A673 (cell line): ENCODE measurements around the gene ITGB8. TPM values are rescaled to one million over a fixed set of nuclear protein-coding genes. Genes with fewer than 3 reads are reported as not detected.

Source experiments
- BruUV-seq: library from RNA; stranded (reverse); fragments of 400-500 nt; replicated peaks from 2 replicates; lab custom pipeline; 2021; lab: Mats Ljungman, UMichigan
- CTCF ChIA-PET: fragments of 300-600 bp; sonication (Branson Sonifier 250); formaldehyde crosslinking; loops from one replicate; lab custom pipeline; 2022; ENCODE audit warnings: antibody characterized with exemption; lab: Charles Lee
- POLR2A ChIA-PET: fragments of 300-600 bp; sonication (Branson Sonifier 250); formaldehyde crosslinking; loops from one replicate; lab custom pipeline; 2022; ENCODE audit warnings: antibody characterized with exemption; ENCODE audit not compliant: low non-redundant PET; lab: Charles Lee
- DNase-seq: peaks from one replicate; pipeline ENCODE4 v3.0.0-alpha.2; 2015; ENCODE audit warnings: low spot score
- H3K27ac ChIP-seq: fragments of 200-600 bp; sonication (generic); 2 replicates; pipeline ENCODE4 v1.5.1; 2016; ENCODE audit warnings: mixed run types, low read depth, mild to moderate bottlenecking, mixed read lengths, antibody characterized with exemption, low read length; ENCODE audit not compliant: poor library complexity, severe bottlenecking
- H3K27me3 ChIP-seq: fragments of 200-600 bp; sonication (generic); replicated peaks from 2 replicates; pipeline ENCODE4 v1.6.1; 2017; ENCODE audit warnings: mixed run types, low read depth, mild to moderate bottlenecking, mixed read lengths, antibody characterized with exemption, low read length; ENCODE audit not compliant: insufficient read depth, poor library complexity
- H3K36me3 ChIP-seq: fragments of 200-600 bp; sonication (generic); 2 replicates; pipeline ENCODE4 v1.6.1; 2016; ENCODE audit warnings: mixed run types, mild to moderate bottlenecking, mixed read lengths, antibody characterized with exemption, low read length; ENCODE audit not compliant: insufficient read depth, poor library complexity, severe bottlenecking
- H3K4me1 ChIP-seq: fragments of 200-600 bp; sonication (generic); 2 replicates; pipeline ENCODE4 v1.6.1; 2017; ENCODE audit warnings: mixed run types, mild to moderate bottlenecking, mixed read lengths, antibody characterized with exemption, low read length; ENCODE audit not compliant: insufficient read depth, poor library complexity, severe bottlenecking
- H3K4me3 ChIP-seq: fragments of 200-600 bp; sonication (generic); 2 replicates; pipeline ENCODE4 v1.5.1; 2016; ENCODE audit warnings: low read depth, mixed run types, mild to moderate bottlenecking, mixed read lengths, low read length; ENCODE audit not compliant: poor library complexity, severe bottlenecking
- H3K9me3 ChIP-seq: fragments of 200-600 bp; sonication (generic); 2 replicates; pipeline ENCODE4 v1.6.1; 2016; ENCODE audit warnings: mixed run types, low read depth, mild to moderate bottlenecking, mixed read lengths, antibody characterized with exemption, low read length; ENCODE audit not compliant: poor library complexity, severe bottlenecking
- EZH2 ChIP-seq: fragments of 200-600 bp; sonication (generic); IDR thresholded peaks from 2 replicates; pipeline ENCODE4 v1.6.1; 2017; ENCODE audit warnings: borderline replicate concordance, low read depth, mild to moderate bottlenecking, mixed read lengths, antibody characterized with exemption, low read length; ENCODE audit not compliant: poor library complexity, severe bottlenecking
- intact Hi-C: fragments of 100-400 bp; cut with micrococcal nuclease; formaldehyde crosslinking; loops from one replicate; pipeline ENCODE4 v1.10.0; 2022; ENCODE audit not compliant: unreplicated experiment
- total RNA-seq: library from RNA; stranded (reverse); gene quantifications from 2 replicates; pipeline ENCODE4 v1.2.3, GENCODE V29; 2021
- TF ChIP-seq, protein P1 (sequence below): fragments of 300-800, 200-600 bp; sonication (generic); conservative IDR thresholded peaks from 2 replicates; pipeline ENCODE4 v1.5.1; 2017; ENCODE audit warnings: low read depth, mild to moderate bottlenecking, antibody characterized with exemption, low read length, moderate library complexity, mixed read lengths

ITGB8 gene
- total RNA-seq, 1 experiment from 2014 or later: 1.3 TPM

DNA sequence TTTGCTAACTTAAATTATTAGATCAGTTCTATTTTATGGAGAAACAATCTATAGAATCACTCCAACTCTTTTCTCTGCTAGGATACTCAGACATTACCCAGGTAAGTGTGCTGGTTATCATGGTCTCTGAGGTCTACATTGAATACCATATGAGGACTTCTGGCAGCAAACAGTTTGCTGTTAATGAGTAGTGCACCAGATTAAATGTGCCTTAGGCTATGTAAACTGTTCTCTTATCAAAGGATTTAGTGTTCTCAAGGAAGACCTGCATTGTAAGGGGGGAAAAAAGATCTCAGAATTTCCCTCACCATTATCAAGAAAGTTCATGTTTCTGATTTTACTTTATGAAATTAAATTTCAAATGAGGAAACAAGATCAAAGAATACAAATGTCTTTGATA, 107.5 kb downstream of the ITGB8 start:
- Histone ChIP-seq H3K27me3 (peaks cover 3% of the 10 kb centered on the region), H3K4me1 (no peaks in the 10 kb centered on the region), H3K4me3 (no peak overlapping the region), H3K27ac (no peak overlapping the region), H3K9me3 (no peaks in the 10 kb centered on the region), H3K36me3 (no peaks in the 10 kb centered on the region)
- no TSS peak for BruUV-seq
- TF ChIP-seq EZH2: no peak
- TF ChIP-seq, protein P1, sequence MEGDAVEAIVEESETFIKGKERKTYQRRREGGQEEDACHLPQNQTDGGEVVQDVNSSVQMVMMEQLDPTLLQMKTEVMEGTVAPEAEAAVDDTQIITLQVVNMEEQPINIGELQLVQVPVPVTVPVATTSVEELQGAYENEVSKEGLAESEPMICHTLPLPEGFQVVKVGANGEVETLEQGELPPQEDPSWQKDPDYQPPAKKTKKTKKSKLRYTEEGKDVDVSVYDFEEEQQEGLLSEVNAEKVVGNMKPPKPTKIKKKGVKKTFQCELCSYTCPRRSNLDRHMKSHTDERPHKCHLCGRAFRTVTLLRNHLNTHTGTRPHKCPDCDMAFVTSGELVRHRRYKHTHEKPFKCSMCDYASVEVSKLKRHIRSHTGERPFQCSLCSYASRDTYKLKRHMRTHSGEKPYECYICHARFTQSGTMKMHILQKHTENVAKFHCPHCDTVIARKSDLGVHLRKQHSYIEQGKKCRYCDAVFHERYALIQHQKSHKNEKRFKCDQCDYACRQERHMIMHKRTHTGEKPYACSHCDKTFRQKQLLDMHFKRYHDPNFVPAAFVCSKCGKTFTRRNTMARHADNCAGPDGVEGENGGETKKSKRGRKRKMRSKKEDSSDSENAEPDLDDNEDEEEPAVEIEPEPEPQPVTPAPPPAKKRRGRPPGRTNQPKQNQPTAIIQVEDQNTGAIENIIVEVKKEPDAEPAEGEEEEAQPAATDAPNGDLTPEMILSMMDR: no peak
- intact Hi-C loops: no loop called here
- ChIA-PET CTCF (no interaction called here), POLR2A (no interaction called here)
- DNase-seq: no peak

DNA sequence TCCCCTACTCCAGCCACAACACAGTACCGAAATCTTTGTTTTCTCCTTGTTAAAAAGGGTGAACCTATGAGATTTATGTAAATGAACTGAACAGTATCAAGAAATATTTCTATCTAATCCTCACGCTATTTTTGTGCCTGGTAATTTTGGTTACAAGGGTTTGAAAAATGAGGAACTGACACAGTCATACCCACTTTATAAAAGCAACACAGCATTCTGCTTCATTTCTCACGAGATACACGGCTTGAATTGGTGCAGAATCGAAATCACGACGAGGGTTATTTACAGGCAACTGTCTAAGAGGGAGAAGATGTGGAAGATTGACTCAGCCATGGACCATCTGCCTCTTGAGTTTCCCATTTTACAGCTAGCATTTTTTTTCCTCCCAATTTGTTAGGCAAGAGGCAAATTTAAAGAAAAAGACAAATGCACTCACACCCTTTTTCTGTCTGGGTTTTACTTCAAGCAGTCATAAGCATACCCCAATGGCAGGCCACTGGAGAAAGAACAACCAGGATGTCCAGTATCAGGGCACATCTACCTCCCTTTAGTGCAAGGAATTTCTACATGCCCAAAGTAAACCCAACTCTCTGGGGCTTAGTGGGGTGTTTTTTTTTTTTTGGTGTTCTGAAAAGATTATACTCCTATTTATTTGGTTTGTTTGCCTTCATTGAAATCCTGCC, 108.1 kb downstream of the ITGB8 start:
- intact Hi-C loops: no loop called here

DNA sequence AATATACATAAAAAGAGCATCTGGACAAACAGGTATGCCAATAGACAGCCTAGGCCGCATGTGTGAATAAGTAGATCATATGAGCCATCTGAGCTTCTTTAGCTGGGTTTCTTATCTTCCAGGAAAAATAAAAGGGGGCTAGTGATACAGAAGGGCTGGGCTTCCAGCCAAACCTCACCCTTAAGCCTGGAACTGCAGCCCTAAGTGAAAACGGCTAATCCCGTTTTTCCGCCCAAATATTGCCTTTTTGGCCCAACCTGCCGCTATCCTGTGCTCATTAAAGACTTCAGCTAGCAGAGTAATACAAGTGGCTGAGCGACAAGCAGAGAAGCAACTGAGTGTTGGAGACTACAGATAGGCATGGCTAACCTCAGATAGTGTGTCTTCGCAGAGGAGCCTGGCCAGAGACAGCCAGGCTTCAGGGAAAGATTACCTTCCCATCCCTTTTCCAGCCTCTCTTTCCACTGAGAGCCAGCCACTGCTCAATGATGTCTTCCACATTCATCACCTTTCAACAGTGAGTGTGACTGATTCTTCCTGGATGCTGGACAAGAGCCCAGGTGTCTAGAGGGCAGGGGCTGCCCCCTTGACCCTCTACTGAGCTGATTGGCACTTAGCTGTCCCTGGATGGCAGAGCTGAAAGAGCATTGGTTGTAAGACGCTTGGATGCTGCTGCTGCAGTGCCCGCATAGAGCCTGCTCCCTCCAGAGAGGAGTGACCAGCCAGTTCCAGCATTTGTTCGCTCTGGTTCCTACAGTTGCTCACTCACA, 108.9 kb downstream of the ITGB8 start:
- DNase-seq: no peak
- Histone ChIP-seq H3K27ac (no peak overlapping the region), H3K9me3 (no peaks in the 10 kb centered on the region), H3K36me3 (no peaks in the 10 kb centered on the region), H3K27me3 (peaks cover 3% of the 10 kb centered on the region), H3K4me1 (no peaks in the 10 kb centered on the region), H3K4me3 (no peak overlapping the region)
- ChIA-PET POLR2A (no interaction called here), CTCF (interaction anchor here (0.7 kb wide), 1 partner anchor 43 kb away, joined by 4 read pairs; no protein-coding TSS in a partner anchor)
- intact Hi-C loops: no loop called here
- no peak for TF ChIP-seq EZH2
- TF ChIP-seq, protein P1: no peak
- BruUV-seq: no TSS peak

More for the DNA sequence above, 108.1 kb downstream of the ITGB8 start:
- no peaks in the 10 kb centered on the region for H3K9me3 ChIP-seq
- no peak overlapping the region for H3K4me3 ChIP-seq
- ChIA-PET POLR2A (no interaction called here), CTCF (interaction anchor here (0.7 kb wide), 1 partner anchor 44 kb away, joined by 4 read pairs; no protein-coding TSS in a partner anchor)
- no peaks in the 10 kb centered on the region for H3K4me1 ChIP-seq
- H3K27ac ChIP-seq: no peak overlapping the region
- no TSS peak for BruUV-seq
- H3K36me3 ChIP-seq: no peaks in the 10 kb centered on the region
- no peak for TF ChIP-seq EZH2
- TF ChIP-seq, protein P1: no peak
- peaks cover 3% of the 10 kb centered on the region for H3K27me3 ChIP-seq
- DNase-seq: no peak
